IMR-90 (cell line): ENCODE results near the gene DGKE. TPM values are rescaled to one million over a fixed set of nuclear protein-coding genes. Genes with fewer than 3 reads are reported as not detected.

Experiments
- ATAC-seq: fragments of 200-7000 bp; cut with Tn5 transposase; 2 replicates; pipeline ENCODE4 v1.9.1; 2020; ENCODE audit warnings: low read depth, mild to moderate bottlenecking, moderate library complexity
- BruUV-seq: library from RNA; stranded (reverse); fragments of 400-500 nt; replicated peaks from 2 replicates; lab custom pipeline; 2021; lab: Mats Ljungman, UMichigan
- CTCF ChIA-PET: fragments of 300-600 bp; formaldehyde crosslinking; extraction: SDS; loops from one replicate; lab custom pipeline; 2021; ENCODE audit warnings: antibody characterized with exemption; lab: Yijun Ruan, JAX
- POLR2A ChIA-PET: fragments of 300-600 bp; sonication (Branson Sonifier 250); formaldehyde crosslinking; loops from one replicate; lab custom pipeline; 2022; ENCODE audit warnings: antibody characterized with exemption; ENCODE audit not compliant: unreplicated experiment; lab: Charles Lee
- DNase-seq: peaks from one replicate; pipeline ENCODE4 v3.0.0; 2013
- H2AFZ ChIP-seq: replicated peaks from 2 replicates; pipeline ENCODE3; 2013; ENCODE audit warnings: low read length, mild to moderate bottlenecking; ENCODE audit not compliant: poor library complexity
- H2AK5ac ChIP-seq: 2 replicates; pipeline ENCODE4 v1.6.1; 2013; ENCODE audit warnings: low read depth, low read length, inconsistent platforms
- H2AK9ac ChIP-seq: replicated peaks from 2 replicates; pipeline ENCODE3; 2013; ENCODE audit warnings: mild to moderate bottlenecking, low read depth, low read length, moderate library complexity; ENCODE audit not compliant: poor library complexity
- H2BK120ac ChIP-seq: 2 replicates; pipeline ENCODE4 v1.6.1; 2013; ENCODE audit warnings: low read depth, low read length, inconsistent platforms
- H2BK15ac ChIP-seq: 3 replicates; pipeline ENCODE4 v1.6.1; 2013; ENCODE audit warnings: low read depth, low read length, inconsistent platforms
- H2BK20ac ChIP-seq: 2 replicates; pipeline ENCODE4 v1.6.1; 2013; ENCODE audit warnings: low read depth, mild to moderate bottlenecking, inconsistent platforms, low read length, moderate library complexity
- H2BK5ac ChIP-seq: 2 replicates; pipeline ENCODE4 v1.6.1; 2013; ENCODE audit warnings: mild to moderate bottlenecking, low read depth, low read length, inconsistent platforms; ENCODE audit not compliant: poor library complexity, severe bottlenecking
- H3K14ac ChIP-seq: replicated peaks from 2 replicates; pipeline ENCODE4 v1.6.1; 2013; ENCODE audit warnings: low read depth, low read length, inconsistent platforms
- H3K18ac ChIP-seq: 2 replicates; pipeline ENCODE4 v1.6.1; 2013; ENCODE audit warnings: low read depth, low read length, control low read depth
- H3K23ac ChIP-seq: 2 replicates; pipeline ENCODE4 v1.6.1; 2013; ENCODE audit warnings: low read depth, low read length, inconsistent platforms
- H3K27ac ChIP-seq: 2 replicates; pipeline ENCODE4 v1.5.1; 2013; ENCODE audit warnings: mild to moderate bottlenecking, control low read depth, low read length; ENCODE audit not compliant: insufficient read depth
- H3K27me3 ChIP-seq: 2 replicates; pipeline ENCODE4 v1.6.1; 2013; ENCODE audit warnings: low read length; ENCODE audit not compliant: control insufficient read depth, insufficient read depth
- H3K36me3 ChIP-seq: 2 replicates; pipeline ENCODE4 v1.6.1; 2013; ENCODE audit warnings: low read length, mixed read lengths; ENCODE audit not compliant: control insufficient read depth, insufficient read depth
- H3K4ac ChIP-seq: 2 replicates; pipeline ENCODE4 v1.6.1; 2013; ENCODE audit warnings: low read depth, low read length, inconsistent platforms
- H3K4me1 ChIP-seq: 2 replicates; pipeline ENCODE4 v1.6.1; 2013; ENCODE audit warnings: low read length, mixed read lengths; ENCODE audit not compliant: control insufficient read depth, insufficient read depth
- H3K4me2 ChIP-seq: 2 replicates; pipeline ENCODE4 v1.6.1; 2013; ENCODE audit warnings: low read depth, mild to moderate bottlenecking, control low read depth, low read length, moderate library complexity
- H3K4me3 ChIP-seq: 2 replicates; pipeline ENCODE4 v1.5.1; 2013; ENCODE audit warnings: low read depth, mild to moderate bottlenecking, control low read depth, low read length, moderate library complexity; ENCODE audit not compliant: insufficient read depth
- H3K56ac ChIP-seq: 2 replicates; pipeline ENCODE4 v1.6.1; 2013; ENCODE audit warnings: low read length, inconsistent platforms; ENCODE audit not compliant: insufficient read depth; ENCODE audit errors: extremely low read depth
- H3K79me1 ChIP-seq, 2 experiments: 2 replicates each; pipeline ENCODE4 v1.6.1; 2013; ENCODE audit warnings: low read length in 2 of 2, inconsistent platforms in 1 of 2, low read depth in 1 of 2
- H3K9ac ChIP-seq: 2 replicates; pipeline ENCODE4 v1.6.1; 2013; ENCODE audit warnings: low read depth, low read length, control low read depth
- H3K9me1 ChIP-seq: 2 replicates; pipeline ENCODE4 v1.6.1; 2013; ENCODE audit warnings: low read length, inconsistent platforms; ENCODE audit not compliant: insufficient read depth
- H3K9me3 ChIP-seq: 2 replicates; pipeline ENCODE4 v1.6.1; 2013; ENCODE audit warnings: low read length; ENCODE audit not compliant: control insufficient read depth, insufficient read depth
- H4K20me1 ChIP-seq: 2 replicates; pipeline ENCODE4 v1.6.1; 2013; ENCODE audit warnings: low read length, inconsistent platforms; ENCODE audit not compliant: insufficient read depth
- H4K5ac ChIP-seq: 2 replicates; pipeline ENCODE4 v1.6.1; 2013; ENCODE audit warnings: mild to moderate bottlenecking, low read depth, low read length, control low read depth
- H4K8ac ChIP-seq, 2 experiments: 2 replicates each; pipeline ENCODE4 v1.6.1; 2013; ENCODE audit warnings: low read depth in 2 of 2, low read length in 2 of 2, control low read depth in 1 of 2, inconsistent platforms in 1 of 2
- H4K91ac ChIP-seq: 2 replicates; pipeline ENCODE4 v1.6.1; 2013; ENCODE audit warnings: low read depth, low read length, inconsistent platforms; ENCODE audit not compliant: insufficient read depth
- BHLHE40 ChIP-seq: fragments of 150-350 bp; IDR thresholded peaks from 2 replicates; pipeline ENCODE4 v1.6.1; 2016; ENCODE audit warnings: mild to moderate bottlenecking, low read depth, low read length
- FOS ChIP-seq: fragments of 150-350 bp; IDR thresholded peaks from 2 replicates; pipeline ENCODE4 v1.6.1; 2016; ENCODE audit warnings: low read depth, low read length
- MAFK ChIP-seq: IDR thresholded peaks from 2 replicates; pipeline ENCODE4 v1.6.1; 2012; ENCODE audit warnings: low read depth, low read length, improper control_type of control experiment
- MAZ ChIP-seq: IDR thresholded peaks from 2 replicates; pipeline ENCODE4 v1.6.1; 2012; ENCODE audit warnings: low read depth, mild to moderate bottlenecking, low read length, improper control_type of control experiment, moderate library complexity, borderline replicate concordance
- RFX5 ChIP-seq: IDR thresholded peaks from 2 replicates; pipeline ENCODE4 v1.8.0; 2012; ENCODE audit warnings: low read depth, mild to moderate bottlenecking, low read length, moderate library complexity
- SMC3 ChIP-seq: fragments of 150-350 bp; IDR thresholded peaks from 2 replicates; pipeline ENCODE4 v1.6.1; 2016; ENCODE audit warnings: low read depth, mild to moderate bottlenecking, antibody characterized with exemption, low read length, moderate library complexity
- WGBS, 2 experiments: methylation state at CpG; one replicate each; pipeline versions ENCODE4 v1.1.5 to v1.1.7; 2013; ENCODE audit warnings: missing lambda C conversion rate in 2 of 2; ENCODE audit not compliant: insufficient read length in 1 of 2; ENCODE audit errors: extremely low coverage in 2 of 2; 5-methylcytosine and 5-hydroxymethylcytosine counted together
- dilution Hi-C: fragments of 300-500 bp; cut with HindIII; formaldehyde crosslinking; loops from one replicate; pipeline ENCODE4 v1.14.3; 2018; ENCODE audit warnings: low sequenced_read_pairs; ENCODE audit not compliant: unreplicated experiment
- in situ Hi-C: fragments of 300-500 bp; cut with MboI; formaldehyde crosslinking; loops from 3 replicates; pipeline ENCODE4 v1.14.3; 2019; ENCODE audit warnings: low sequenced_read_pairs, inconsistent platforms, mixed read lengths
- intact Hi-C: fragments of 100-400 bp; cut with micrococcal nuclease; formaldehyde crosslinking; loops from 2 replicates; pipeline ENCODE4 v1.10.0; 2022
- polyA plus RNA-seq, 3 experiments: library from polyadenylated mRNA; depleted of rRNA; stranded (reverse); fragments of >200 nt; gene quantifications; 2 replicates each; pipeline ENCODE4 v1.2.3, GENCODE V29; 2012; ENCODE audit warnings: low replicate concordance in 1 of 3
- total RNA-seq: library from RNA; depleted of rRNA; stranded (reverse); fragments of >200 nt; gene quantifications from 2 replicates; pipeline ENCODE4 v1.2.3, GENCODE V29; 2012
- TF ChIP-seq, protein P1 (sequence below): conservative IDR thresholded peaks from 2 replicates; pipeline ENCODE4 v1.5.1; 2012; ENCODE audit warnings: mild to moderate bottlenecking, low read depth, low read length, improper control_type of control experiment

DGKE gene
- total and polyA plus RNA-seq, 2 of the 4 experiments (the other 2 are of a cell fraction): 3.9 to 5.0 TPM

DNA sequence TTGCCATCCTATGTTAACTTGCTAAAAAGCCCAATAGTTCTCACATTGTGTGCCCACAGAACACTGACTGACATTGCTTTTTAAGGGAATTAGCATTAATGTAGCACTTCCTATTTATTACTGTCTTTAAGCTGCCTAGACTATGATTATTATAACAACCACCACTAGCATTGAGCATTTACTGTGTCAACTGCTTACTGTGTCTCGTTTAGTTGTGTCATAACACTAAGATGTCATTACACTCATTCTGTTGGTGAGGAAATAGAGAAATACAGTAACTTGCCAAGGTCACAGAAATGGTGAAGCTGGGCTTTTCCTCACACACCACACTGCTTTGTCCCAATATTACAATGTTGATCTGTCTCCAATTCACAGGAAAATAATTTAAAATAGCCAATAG, 49.7 kb downstream of the DGKE start:
- H3K36me3 ChIP-seq: peaks cover 12% of the 10 kb centered on the region
- H3K4me1 ChIP-seq: no peaks in the 10 kb centered on the region
- H2BK120ac ChIP-seq: no peak overlapping the region
- no peak overlapping the region for H2BK15ac ChIP-seq
- dilution Hi-C loops (no loop called here), in situ Hi-C loops (no loop called here), intact Hi-C loops (no loop called here)
- no CpG with 5 or more reads among the region's 1 CpG for WGBS, 2 experiments
- no peak for TF ChIP-seq MAFK
- no peak for TF ChIP-seq MAZ
- TF ChIP-seq SMC3: no peak
- TF ChIP-seq, protein P1, sequence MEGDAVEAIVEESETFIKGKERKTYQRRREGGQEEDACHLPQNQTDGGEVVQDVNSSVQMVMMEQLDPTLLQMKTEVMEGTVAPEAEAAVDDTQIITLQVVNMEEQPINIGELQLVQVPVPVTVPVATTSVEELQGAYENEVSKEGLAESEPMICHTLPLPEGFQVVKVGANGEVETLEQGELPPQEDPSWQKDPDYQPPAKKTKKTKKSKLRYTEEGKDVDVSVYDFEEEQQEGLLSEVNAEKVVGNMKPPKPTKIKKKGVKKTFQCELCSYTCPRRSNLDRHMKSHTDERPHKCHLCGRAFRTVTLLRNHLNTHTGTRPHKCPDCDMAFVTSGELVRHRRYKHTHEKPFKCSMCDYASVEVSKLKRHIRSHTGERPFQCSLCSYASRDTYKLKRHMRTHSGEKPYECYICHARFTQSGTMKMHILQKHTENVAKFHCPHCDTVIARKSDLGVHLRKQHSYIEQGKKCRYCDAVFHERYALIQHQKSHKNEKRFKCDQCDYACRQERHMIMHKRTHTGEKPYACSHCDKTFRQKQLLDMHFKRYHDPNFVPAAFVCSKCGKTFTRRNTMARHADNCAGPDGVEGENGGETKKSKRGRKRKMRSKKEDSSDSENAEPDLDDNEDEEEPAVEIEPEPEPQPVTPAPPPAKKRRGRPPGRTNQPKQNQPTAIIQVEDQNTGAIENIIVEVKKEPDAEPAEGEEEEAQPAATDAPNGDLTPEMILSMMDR: no peak
- TF ChIP-seq BHLHE40: no peak
- no peak for TF ChIP-seq RFX5
- no peak for TF ChIP-seq FOS
- H3K27me3 ChIP-seq: no peaks in the 10 kb centered on the region
- no peak overlapping the region for H3K18ac ChIP-seq
- H3K4me2 ChIP-seq: no peak overlapping the region
- H3K79me1 ChIP-seq: no peaks in the 10 kb centered on the region
- H2AK9ac ChIP-seq: no peak overlapping the region
- H3K9me1 ChIP-seq: peaks cover 5% of the 10 kb centered on the region; the same call in 1 of the 2 replicates
- H2AK5ac ChIP-seq: no peak overlapping the region
- no peak overlapping the region for H3K4ac ChIP-seq
- no peak overlapping the region for H2BK20ac ChIP-seq
- no peak overlapping the region for H3K9ac ChIP-seq
- no peak overlapping the region for H3K14ac ChIP-seq
- CTCF ChIA-PET: no interaction called here
- DNase-seq (no peak), ATAC-seq (no peak)
- no peak overlapping the region for H2AFZ ChIP-seq
- no peak overlapping the region for H4K8ac ChIP-seq
- H3K4me3 ChIP-seq: no peak overlapping the region
- H4K5ac ChIP-seq: no peak overlapping the region
- POLR2A ChIA-PET: no interaction called here
- H3K56ac ChIP-seq: no peak overlapping the region
- no TSS peak for BruUV-seq
- no peaks in the 10 kb centered on the region for H4K20me1 ChIP-seq
- H4K91ac ChIP-seq: no peak overlapping the region
- no peak overlapping the region for H3K27ac ChIP-seq
- H3K9me3 ChIP-seq: peaks cover 3% of the 10 kb centered on the region; the same call in 1 of the 2 replicates
- H3K23ac ChIP-seq: no peak overlapping the region
- no peak overlapping the region for H2BK5ac ChIP-seq
